ENCODE measurements around the gene MAP1LC3B2. TPM values are rescaled to one million over a fixed set of nuclear protein-coding genes. Genes with fewer than 3 reads are reported as not detected.

MAP1LC3B2 gene
- total RNA-seq, 1 donor from 2014 or later: 0.82 TPM

DNA sequence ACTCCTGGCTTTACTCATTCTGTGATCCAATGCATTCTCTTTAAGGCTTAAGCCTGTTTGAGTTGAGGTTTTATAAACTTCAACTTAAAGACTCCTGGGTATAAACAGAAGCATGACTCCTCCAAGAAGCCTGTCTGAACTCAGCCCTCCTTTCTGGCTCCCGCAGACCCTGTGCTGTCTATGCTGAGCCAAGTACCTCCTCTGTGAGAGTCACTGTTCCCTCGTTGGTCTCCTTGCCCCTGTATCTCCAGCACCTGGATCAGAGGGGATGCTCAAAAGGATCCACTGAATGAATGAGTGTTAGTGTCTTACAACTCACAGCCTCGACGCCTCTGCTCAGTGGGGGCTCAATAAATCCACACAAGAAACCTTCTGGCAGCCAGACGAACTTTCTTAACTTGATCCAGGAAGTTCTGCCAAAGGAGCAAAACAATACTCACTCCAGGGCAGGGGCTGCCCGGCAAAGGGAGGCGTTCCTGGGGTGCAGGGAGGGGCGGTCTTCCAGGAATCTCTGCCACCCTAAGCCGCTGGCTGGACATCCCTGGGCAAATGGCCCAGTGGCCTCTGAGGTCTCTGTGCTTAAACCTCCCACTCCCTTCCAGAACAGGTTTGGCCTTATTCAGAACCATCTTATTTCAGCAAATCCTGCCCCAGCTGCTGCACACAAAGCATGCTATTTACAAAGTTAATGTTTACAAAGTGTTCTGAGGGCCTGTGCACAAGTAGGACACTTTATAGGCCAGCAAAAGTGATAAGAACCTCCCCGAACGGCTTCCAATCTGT is 32.9 kb downstream of the MAP1LC3B2 start:
- no peak for DNase-seq (ENCODE audit: extremely low read depth, low read depth, low spot score)

DNA sequence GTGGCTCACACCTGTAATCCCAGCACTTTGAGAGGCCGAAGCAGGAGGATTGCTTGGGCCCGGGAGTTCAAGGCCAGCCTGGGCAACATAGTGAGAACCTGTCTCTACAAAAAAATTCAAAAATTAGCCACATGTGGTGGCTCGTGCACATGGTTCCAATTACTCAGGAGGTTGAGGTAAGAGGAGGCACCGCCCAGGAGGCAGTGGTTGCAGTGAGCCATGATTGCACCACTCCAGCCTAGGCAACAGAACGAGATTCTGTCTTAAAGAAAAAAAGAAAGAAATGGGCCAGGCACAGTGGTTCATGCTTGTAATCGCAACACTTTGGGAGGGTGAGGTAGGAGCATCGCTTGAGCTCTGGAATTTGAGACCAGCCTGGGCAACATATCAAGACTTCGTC is 33.5 kb downstream of the MAP1LC3B2 start:
- DNase-seq (ENCODE audit: extremely low read depth, low read depth, low spot score): no peak

DNA sequence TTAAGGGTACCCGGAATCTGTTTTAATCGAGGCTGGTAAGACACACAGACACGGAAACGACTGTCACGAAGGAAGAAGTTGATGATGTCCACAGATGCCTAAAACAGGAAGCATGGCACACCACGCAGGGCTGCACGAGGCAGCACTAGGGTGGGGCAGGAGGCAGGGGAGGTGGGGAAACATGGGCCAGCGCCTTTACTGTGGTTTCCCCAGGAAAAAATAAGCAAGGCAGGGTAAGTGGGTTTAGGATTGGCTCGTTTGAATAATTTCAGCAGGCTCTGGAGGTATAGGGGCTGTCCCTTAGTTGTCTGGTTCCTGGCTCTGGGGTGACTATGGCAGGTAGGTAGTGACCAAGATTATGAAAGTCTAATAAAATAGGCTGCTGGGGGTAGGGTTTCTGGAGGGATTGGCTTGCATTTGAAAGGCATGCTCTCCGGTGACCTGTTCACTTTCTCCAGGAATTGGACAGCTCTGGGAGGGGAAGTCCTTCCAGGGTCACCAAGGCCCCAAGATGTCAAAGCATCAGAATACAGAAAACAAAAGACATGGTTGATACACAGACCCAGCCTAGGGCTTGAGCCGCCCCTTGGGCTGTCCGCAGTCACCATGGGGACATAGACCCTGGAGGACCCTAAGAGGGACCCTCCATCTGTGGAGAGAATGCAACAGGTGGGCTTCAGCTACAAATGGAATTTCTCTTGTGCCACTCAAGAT is 35.3 kb downstream of the MAP1LC3B2 start:
- DNase-seq (ENCODE audit: extremely low read depth, low read depth, low spot score): no peak

DNA sequence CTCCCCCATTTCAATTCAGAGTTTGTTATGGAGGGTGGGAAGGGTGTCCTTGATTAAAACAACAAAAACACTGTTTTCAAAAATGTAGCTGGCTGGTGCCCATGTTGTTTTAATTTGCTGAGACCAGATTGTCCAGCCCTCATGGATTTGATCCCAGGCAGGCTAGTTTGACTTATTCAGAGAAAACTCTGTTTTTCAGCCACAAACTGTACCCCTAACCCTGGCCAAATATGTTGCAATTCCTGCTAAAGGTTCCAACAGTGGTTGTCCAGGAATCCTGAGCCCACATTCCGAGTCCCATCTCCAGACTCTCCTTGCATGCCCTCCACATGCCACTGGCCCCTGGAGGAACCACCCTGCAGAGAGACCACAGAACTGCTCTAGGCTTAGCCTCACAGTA is 36.0 kb downstream of the MAP1LC3B2 start:
- no peak for DNase-seq (ENCODE audit: extremely low read depth, low read depth, low spot score)

DNA sequence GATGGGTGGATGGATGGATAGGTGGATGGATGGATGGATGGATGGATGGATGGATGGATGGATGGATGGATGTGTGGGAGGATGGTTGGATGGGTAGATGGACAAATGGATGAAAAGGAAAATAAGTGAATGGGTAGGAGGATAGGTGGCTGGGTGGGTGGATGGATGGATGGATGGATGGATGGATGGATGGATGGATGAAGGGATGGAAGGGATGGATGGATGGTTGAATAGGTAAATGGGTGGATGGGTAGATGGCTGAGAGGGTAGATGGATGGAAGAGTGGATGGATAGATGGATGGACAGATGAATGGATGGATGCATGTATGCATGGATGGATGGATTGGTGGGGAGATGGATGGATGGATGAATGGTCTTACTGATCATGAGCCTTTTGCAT is 36.5 kb downstream of the MAP1LC3B2 start:
- no peak for DNase-seq (ENCODE audit: extremely low read depth, low read depth, low spot score)

DNA sequence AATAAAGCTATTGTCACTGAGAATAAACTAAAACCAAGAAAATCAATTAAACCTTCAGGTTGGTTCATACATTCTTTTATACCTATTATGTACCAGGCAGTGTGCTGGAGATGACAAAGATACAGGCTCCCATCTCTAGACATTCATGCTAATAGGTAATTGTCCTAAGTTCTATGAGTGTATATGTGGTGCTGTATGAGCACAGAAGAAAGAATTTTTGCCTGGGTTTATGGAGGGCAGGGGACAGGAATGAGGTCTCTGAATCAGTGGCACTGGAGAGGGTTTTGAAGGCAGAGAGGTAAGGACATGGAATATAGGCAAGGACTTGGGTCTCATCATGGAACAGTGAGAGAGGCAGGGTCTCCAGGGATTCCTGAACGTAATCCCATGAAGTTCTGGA is 38.7 kb downstream of the MAP1LC3B2 start:
- DNase-seq (ENCODE audit: extremely low read depth, low read depth, low spot score): no peak

DNA sequence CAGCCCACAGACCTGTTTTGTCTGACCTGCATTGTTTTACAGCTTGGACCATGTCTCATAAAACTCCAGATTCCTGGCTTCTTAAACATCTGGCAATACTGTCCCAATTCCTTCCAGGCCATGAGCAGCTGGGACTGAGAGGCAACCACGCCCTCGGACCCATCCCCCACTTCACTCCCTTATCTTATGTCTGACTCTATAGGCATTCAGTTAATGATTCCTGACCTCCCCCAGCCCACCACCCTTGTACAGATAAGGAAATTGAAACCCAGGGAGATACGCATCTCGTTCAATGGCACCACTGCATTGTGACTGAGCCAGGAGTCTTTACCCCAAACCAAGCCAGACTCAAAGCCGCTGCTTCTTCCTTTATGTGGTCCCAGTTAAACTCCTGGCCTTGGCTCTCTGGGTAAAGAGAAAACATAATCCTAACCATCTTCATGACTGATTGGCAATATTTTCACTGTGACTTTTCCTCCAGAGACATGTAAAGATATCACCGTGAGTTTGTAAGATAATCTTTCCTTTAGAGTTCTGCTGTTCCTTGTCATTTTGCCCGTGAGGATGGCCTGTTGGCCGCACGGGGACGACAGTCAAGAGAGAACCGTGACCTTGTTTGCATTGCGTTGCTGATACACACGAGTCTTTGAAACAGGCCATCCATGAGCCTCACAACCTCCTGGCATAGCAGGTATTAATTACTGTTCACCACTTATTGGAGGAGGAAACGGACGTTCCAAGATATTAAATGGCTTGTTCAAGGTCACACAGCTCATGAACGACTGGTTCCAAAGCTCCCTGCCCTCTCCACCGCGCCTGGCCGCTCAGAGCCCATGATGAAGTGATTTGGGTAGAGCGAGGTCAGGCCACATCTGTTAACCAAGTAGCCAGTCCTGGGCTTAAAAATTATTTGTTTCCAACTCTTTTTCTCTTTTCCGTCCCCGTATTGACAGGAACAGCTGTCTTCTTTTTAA is 39.4 kb downstream of the MAP1LC3B2 start:
- DNase-seq (ENCODE audit: extremely low read depth, low read depth, low spot score): no peak

DNA sequence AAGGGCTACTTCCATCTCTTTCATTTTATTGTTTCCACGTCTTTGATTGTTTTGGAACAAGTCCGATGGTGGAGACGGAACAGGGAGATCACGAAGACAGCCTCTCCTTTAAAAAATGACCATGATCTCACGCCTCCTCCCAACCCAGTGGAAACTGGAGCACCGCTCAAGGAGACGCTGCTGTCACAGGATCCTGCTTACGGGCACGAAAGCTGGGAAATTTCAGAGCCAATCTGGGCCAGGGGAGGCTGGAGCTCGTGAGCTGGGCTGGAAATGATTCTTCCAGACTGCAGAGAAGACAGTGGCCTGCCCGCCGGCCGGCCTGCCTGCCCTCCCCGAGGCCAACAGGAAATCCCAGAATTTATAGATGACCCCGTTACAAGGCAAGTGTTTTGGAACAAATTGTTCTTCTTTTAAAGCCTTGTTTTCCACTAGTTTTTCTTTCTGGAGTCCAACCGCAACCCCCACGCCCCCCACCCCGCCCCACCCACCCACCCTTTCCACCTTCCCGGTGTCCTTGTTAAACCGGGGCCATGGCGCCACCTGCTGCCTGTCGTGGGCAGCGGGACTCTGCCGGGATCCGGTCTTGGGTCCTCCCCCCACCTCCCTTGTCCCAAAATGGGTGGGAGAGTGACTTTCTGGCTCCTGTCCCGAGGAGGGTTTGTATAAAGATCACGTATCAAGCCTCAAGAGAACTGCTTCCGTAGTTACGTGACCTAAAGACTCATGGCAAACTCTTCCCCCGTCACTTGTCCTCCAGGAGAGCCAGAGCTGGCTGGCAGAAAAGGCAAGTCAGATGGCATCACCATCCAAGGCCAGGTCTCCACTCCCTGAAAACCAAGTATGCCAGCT is 40.3 kb downstream of the MAP1LC3B2 start:
- no peak for DNase-seq (ENCODE audit: extremely low read depth, low read depth, low spot score)

DNA sequence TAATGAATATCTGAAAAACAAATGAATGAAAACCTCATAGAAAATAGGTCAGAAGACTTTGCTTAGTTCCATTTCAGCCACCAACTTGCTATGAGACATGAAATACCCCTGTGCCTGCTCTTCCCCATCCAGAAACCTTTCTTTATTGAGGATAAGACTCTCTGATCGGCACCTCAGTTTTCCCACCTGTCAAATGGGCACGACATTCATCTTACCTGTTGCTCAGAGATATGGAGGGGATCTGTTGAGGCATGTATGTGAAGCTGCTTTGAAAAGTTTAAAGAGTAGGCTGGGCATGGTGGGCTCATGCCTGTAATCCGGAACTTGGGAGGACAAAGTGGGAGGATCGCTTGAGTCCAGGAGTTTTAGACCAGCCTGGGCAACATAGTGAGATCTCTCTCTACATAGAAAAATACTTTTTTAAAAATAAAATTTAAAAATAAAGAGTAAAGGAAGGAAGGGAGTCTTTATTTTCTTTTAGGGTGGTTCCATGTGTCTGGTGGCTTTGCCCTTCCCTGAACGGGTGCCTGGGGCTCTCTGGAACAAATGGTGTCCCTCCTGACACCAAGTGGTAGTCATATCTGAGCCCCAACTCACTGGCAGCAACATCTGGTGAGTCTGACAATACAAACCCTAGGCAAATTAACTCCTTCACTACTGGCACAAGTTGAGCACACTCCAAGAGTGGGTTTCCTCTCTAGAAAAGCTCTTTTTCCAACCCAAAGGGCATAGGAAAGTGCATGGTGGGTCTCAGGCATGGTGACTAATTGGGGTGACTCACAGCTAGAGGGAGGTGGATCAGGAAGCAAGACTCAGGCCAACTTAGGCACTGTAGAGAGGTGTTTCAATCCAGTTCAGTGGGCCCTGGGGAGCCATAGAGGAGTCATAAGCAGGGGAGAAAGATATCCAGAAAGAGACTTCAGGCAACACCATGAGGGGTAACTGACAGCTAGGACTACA is 42.1 kb downstream of the MAP1LC3B2 start:
- DNase-seq (ENCODE audit: extremely low read depth, low read depth, low spot score): no peak

DNA sequence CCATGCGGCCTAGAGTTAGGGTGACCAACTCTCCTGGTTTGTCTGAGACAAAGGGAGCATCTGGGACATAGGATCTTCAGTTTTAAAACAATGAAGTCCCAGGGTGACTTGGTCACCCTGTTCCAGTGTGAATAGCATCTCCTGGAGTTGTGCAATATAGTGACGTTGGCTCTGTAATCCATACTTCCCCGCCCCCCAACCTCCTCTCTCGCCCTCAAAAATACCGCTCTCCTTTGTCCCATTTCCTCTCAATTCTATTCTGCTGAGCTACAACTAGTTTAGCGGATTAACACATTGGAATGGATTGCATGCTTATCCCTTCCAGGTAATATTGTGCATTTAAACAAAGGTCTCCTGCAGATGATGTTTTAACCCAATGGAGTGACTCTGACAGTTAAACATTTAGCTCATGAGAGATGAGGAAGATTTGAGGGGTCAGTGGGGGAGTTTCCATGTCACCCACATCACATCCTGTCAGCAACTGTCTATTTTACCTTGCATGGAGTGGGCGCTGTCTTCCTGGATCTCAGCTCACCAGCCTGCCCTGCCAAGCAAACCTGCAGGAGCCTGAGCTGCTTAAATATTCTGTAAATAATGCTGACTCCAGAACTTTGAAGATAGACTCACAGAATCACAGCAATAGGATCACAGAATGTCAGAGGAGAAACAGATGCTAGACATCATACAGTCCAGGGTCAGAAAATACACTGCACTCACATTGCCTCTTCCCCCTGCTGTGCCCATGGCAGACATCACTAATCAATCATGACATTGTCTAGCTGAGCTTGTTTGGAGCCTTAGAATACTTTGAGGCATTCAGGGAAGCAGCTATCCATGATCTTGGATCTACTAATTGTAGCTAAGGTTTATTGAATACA is 43.0 kb downstream of the MAP1LC3B2 start:
- no peak for DNase-seq (ENCODE audit: extremely low read depth, low read depth, low spot score)

DNA sequence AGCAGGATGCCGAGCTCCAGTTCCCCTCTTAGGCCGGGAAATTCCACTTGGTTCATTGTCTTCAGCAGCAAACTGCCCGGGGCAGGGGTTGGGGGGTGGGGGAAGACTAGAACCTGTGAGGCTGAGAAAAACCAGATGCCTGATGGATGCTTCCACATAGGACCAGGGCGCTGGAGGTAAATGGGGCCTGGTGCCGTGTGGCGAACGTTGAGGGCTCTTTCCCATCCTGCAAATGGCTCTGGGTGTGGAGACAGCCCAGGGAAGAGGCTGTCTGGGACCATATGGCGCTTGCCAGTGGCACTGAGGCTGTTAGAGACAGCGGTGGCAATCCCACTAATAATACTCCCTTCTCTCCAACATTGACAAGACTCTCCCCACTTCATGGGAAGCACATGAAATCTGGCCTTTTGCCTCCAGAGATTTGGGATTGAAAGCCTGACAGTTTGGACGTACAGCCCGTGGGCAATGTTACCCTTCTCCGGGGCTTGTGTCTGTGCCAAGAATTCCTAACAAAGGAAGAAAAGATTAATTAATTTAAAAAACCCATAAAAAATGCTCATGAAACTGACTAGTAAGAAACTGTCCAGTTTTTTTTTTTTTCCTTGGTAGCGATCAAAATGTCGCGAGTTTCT is 44.5 kb downstream of the MAP1LC3B2 start:
- no peak for DNase-seq (ENCODE audit: extremely low read depth, low read depth, low spot score)

DNA sequence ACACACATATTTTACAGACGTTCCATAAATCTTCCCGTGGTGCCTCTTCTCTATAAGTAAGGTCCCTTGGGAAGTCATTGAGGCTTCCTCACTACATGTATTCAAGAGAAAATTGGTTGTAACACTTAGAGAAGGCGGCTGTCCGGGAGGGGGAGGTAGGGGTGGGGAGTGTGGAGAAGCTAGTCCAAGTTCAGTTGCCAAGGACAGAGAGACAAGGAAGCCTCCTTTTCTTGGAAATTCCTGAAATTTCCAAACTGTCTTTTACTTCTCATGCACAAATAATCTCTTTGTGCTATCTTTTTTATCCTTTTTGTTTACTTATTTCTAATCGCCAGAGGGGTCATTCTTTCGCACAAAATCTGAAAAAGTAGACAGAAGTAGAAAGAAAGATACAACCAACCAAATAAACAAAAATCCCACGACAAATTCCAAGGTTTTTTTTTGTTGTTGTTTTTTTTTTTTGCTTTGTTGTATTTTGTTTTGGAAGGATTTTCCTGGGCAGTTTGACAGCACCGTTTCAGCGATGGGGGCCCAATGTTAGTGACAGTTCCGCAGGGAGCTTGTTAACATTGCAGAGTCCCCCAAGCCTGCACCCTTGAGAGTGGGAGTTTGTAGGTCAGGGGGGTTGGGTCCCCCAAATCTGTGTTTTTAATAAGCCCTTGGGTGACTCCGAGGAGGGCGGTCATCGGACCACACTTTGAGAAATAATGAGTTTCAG is 45.2 kb downstream of the MAP1LC3B2 start:
- no peak for DNase-seq (ENCODE audit: extremely low read depth, low read depth, low spot score)

DNA sequence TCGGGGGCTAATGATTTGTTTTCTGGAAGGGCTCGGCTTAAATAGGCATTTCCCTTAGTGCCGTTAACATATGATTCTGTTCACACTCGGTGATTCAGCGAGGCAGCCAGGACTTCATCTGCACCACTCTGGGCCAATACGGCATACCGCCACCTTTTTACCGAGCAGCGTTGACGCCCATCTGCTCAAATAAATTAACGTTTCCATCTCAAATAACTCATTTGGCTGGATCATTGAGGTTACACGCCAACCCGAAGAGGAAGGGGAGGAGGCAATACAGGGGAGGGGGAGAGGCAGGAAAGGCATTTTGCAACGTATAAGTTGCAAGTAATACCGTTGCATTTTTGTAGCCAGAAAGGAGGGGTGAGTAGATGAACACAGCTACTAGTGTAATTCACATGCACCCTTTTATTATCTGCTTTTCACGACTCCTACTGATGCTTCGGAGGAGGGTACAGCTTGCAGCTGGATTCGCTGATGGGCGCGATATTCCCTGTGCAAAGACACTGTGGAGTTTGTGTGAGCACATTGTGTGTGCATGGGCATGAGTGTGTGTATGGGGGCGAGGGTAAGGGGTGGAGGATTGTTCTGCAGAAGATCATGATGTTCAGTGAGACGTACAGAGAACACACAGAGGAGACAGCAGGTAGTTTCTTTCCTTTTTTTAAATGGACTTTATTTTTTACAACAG is 45.9 kb downstream of the MAP1LC3B2 start:
- no peak for DNase-seq (ENCODE audit: extremely low read depth, low read depth, low spot score)

DNA sequence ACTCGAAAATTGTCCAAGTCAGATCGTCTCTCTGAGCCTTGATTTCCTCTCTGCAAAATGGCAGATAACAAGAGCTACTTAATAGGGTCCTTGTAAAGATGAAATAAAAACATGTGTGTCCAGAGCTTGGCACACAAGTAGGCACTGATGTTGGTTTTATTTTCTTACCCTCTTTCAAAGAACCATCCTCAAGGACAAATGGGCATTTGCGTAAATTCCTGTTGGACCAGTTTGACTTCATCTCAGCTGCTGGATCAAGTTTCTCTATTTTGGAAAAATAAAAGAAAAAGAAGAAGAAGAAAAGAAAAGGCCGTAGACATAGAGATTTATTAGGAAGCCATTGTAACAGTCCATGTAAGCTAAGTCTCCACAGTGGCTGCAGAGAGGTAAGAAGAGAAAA is 47.2 kb downstream of the MAP1LC3B2 start:
- DNase-seq (ENCODE audit: extremely low read depth, low read depth, low spot score): no peak

DNA sequence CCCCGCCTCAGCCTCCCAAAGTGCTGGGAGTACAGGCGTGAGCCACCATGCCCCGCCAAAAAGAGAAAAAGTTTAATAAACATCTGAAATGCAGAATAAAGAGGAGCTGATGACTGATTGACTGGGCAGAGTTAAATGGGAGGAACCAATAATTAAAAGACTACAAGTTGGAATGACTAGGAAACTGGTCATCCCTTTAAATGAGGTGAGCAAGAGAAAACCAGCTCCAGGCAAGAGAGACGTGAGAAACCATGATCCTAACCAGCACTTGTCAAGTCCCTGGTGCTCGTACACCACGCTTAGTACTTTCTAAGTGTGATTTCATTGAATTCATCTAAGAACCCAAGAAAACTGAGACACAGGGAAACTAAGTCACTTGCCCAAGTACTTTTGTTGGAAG is 47.9 kb downstream of the MAP1LC3B2 start:
- DNase-seq (ENCODE audit: extremely low read depth, low read depth, low spot score): no peak

DNA sequence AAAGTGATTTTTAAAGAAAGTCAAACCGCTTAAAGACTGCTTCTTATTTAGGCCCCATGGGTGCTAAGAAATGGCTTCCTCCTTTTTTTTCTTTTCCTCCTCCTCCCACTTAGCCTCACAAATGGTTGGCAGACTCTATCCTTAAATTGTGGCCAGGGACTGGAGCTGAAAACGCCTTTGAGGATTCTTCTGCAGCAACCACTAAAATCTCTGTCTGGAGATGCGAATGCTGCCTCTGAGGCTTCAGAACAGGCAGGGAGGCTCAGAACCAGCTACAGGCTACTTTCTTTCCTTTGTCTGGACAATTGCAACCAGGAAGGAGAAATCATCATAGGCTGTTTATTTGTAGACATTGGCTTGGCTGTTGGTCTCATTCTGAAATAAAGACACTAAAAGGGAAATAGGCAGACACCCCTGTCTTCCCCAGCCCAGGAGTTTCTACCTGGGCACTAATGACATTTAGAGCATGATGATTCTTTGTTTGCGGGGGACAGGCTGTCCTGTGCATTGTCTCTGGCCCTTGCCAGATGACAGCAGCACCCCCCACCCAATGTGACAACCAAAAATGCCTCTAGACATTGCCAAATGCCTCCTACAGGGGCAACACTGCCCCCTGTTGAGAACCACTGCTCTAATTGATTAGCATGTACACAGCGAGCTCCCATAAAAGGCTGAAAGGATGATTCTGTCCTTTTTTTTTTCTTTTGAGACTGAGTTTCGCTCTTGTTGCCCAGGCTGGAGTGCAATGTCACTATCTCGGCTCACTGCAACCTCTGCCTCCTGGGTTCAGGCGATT is 50.3 kb downstream of the MAP1LC3B2 start:
- DNase-seq (ENCODE audit: extremely low read depth, low read depth, low spot score): no peak

Measured in glomerular endothelial cell (primary cell).